ENCODE data around the gene GREB1. TPM values are rescaled to one million over a fixed set of nuclear protein-coding genes. Genes with fewer than 3 reads are reported as not detected.

GREB1 gene
- total and polyA plus RNA-seq, 2 experiments from 2014 or later, result 5.7 to 6.4 TPM

DNA sequence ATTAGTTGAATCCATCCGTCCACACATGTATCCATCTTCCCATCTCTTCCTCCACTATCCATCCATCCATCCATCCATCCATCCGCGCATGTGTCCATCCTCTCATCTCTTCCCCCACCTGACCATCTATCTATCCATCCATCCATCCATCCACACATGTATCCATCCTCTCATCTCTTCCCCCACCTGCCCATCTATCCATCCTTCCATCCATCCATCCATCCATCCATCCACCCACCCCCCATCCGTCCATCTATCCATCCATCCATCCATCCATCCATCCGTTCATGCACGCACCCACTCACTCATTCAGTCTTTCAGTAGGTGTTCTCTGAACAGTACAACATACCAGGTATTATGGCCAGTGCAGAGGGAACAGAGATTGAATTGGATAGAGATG, 18.9 kb upstream of the GREB1 start:
- no peaks in the 10 kb centered on the region for H3K9me3 ChIP-seq (ENCODE audit: low read depth)
- no peaks in the 10 kb centered on the region for H3K4me1 ChIP-seq (ENCODE audit: insufficient read depth)
- TF ChIP-seq EZH2 (IDR thresholded peaks at IDR 0.05; ENCODE audit: borderline replicate concordance), result no peak
- no peak for TF ChIP-seq EZH2phosphoT487 (IDR thresholded peaks at IDR 0.05; ENCODE audit: low read depth, severe bottlenecking, unreplicated experiment)
- TF ChIP-seq, protein P1, sequence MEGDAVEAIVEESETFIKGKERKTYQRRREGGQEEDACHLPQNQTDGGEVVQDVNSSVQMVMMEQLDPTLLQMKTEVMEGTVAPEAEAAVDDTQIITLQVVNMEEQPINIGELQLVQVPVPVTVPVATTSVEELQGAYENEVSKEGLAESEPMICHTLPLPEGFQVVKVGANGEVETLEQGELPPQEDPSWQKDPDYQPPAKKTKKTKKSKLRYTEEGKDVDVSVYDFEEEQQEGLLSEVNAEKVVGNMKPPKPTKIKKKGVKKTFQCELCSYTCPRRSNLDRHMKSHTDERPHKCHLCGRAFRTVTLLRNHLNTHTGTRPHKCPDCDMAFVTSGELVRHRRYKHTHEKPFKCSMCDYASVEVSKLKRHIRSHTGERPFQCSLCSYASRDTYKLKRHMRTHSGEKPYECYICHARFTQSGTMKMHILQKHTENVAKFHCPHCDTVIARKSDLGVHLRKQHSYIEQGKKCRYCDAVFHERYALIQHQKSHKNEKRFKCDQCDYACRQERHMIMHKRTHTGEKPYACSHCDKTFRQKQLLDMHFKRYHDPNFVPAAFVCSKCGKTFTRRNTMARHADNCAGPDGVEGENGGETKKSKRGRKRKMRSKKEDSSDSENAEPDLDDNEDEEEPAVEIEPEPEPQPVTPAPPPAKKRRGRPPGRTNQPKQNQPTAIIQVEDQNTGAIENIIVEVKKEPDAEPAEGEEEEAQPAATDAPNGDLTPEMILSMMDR (IDR thresholded peaks at IDR 0.05; ENCODE audit: poor library complexity), result no peak

DNA sequence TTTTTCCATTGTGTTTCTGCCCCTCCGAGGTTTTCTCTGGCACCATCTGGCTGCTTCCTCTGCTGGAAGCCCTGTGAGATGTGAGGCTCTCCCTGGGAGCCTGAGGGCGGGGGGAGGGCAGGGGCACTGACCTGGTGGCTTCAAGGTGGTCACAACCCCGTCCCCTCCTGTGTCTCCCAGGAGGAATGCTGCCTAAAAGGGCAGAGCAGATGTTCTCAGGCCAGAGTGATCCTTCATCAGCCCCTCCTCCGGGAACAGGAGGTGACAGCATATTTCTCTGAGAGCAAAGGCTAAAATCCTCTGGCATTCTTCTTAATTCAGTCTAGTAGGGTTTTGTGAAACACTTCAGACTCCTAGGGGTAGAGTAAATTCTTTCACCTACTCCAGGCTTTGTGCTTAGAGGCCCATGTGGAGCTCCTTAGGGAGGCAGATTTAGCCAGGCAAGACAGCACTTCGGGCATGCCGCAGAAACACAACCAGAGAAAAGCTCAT, 18.3 kb upstream of the GREB1 start:
- H3K79me2 ChIP-seq, result peaks cover 3% of the 10 kb centered on the region
- WGBS (ENCODE audit: low lambda C conversion rate, missing lambda C conversion rate), result 62% methylated on average over 6 of the region's 6 CpGs

More for the DNA sequence above, 18.9 kb upstream of the GREB1 start:
- peaks cover 3% of the 10 kb centered on the region for H3K79me2 ChIP-seq
- H4K20me1 ChIP-seq (ENCODE audit: insufficient read depth, poor library complexity, severe bottlenecking), result no peaks in the 10 kb centered on the region
- H3K9me2 ChIP-seq (replicated peaks; ENCODE audit: insufficient read depth), result no peaks in the 10 kb centered on the region
- H3K27ac ChIP-seq, result no peak overlapping the region
- DNase-seq (ENCODE audit: low spot score), result no peak
- no peak overlapping the region for H3K4me2 ChIP-seq
- H3K4me3 ChIP-seq, result no peak overlapping the region
- no peaks in the 10 kb centered on the region for H3K27me3 ChIP-seq
- no peak overlapping the region for H2AFZ ChIP-seq
- WGBS (ENCODE audit: low lambda C conversion rate, missing lambda C conversion rate), result 99% methylated on average over 6 of the region's 6 CpGs
- no peaks in the 10 kb centered on the region for H3K36me3 ChIP-seq (replicated peaks; ENCODE audit: insufficient read depth, low read depth)

DNA sequence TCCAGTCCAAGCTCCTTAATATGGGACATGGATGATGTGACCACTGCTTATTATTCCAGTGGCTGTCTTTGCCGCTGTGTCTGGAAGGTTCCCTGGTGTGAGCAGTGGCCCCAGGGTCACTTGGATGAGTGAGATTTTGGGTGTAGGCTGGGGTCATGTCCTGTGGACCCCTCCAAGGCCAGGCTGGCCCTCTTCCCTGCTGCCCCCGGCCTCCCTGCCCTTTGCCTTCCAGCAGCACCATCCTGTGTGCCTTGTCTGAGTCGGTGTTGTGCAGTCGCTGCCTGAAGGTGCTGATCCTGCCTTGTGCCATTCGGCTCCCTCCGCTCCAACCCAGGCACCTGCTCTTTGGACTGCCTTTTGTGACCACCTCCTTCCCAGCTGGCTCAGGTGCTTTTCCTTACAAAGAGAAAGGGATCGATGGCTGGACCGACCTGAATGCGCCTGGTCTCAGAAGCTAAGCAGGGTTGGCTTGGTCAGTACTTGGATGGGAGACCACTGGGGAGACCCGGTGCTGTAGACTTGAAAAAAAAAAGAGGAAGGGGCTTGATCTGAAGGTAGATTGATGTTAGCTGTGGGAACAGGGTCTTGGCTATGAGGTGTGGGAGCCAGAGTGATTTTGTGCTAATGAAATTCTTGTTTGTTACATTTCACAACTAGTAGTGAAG, 16.7 kb upstream of the GREB1 start:
- Histone ChIP-seq H3K4me3 (no peak overlapping the region), H3K79me2 (peaks cover 3% of the 10 kb centered on the region), H3K9me3 (ENCODE audit: low read depth) (no peaks in the 10 kb centered on the region), H3K9me2 (replicated peaks; ENCODE audit: insufficient read depth) (no peaks in the 10 kb centered on the region), H2AFZ (no peak overlapping the region), H4K20me1 (ENCODE audit: insufficient read depth, poor library complexity, severe bottlenecking) (no peaks in the 10 kb centered on the region), H3K36me3 (replicated peaks; ENCODE audit: insufficient read depth, low read depth) (no peaks in the 10 kb centered on the region), H3K4me1 (ENCODE audit: insufficient read depth) (no peaks in the 10 kb centered on the region), H3K27me3 (no peaks in the 10 kb centered on the region), H3K27ac (no peak overlapping the region), H3K4me2 (no peak overlapping the region)
- no peak for DNase-seq (ENCODE audit: low spot score)
- no peak for TF ChIP-seq EZH2phosphoT487 (IDR thresholded peaks at IDR 0.05; ENCODE audit: low read depth, severe bottlenecking, unreplicated experiment)
- TF ChIP-seq EZH2 (IDR thresholded peaks at IDR 0.05; ENCODE audit: borderline replicate concordance), result no peak
- TF ChIP-seq, protein P1 (IDR thresholded peaks at IDR 0.05; ENCODE audit: poor library complexity), result no peak
- 97% methylated on average over 10 of the region's 10 CpGs for WGBS (ENCODE audit: low lambda C conversion rate, missing lambda C conversion rate)

More for the DNA sequence above, 18.3 kb upstream of the GREB1 start:
- no peak for TF ChIP-seq EZH2 (IDR thresholded peaks at IDR 0.05; ENCODE audit: borderline replicate concordance)
- TF ChIP-seq, protein P1 (IDR thresholded peaks at IDR 0.05; ENCODE audit: poor library complexity), result no peak
- no peak for TF ChIP-seq EZH2phosphoT487 (IDR thresholded peaks at IDR 0.05; ENCODE audit: low read depth, severe bottlenecking, unreplicated experiment)
- Histone ChIP-seq H3K9me2 (replicated peaks; ENCODE audit: insufficient read depth) (no peaks in the 10 kb centered on the region), H3K4me2 (no peak overlapping the region), H3K4me1 (ENCODE audit: insufficient read depth) (no peaks in the 10 kb centered on the region), H2AFZ (no peak overlapping the region), H3K27ac (no peak overlapping the region), H3K4me3 (no peak overlapping the region), H4K20me1 (ENCODE audit: insufficient read depth, poor library complexity, severe bottlenecking) (no peaks in the 10 kb centered on the region), H3K9me3 (ENCODE audit: low read depth) (no peaks in the 10 kb centered on the region), H3K27me3 (no peaks in the 10 kb centered on the region), H3K36me3 (replicated peaks; ENCODE audit: insufficient read depth, low read depth) (no peaks in the 10 kb centered on the region)
- DNase-seq (ENCODE audit: low spot score), result no peak

Data from hepatocyte (in vitro differentiated cells).